GM12878 (cell line): ENCODE results near the gene HDAC9. TPM values are rescaled to one million over a fixed set of nuclear protein-coding genes. Genes with fewer than 3 reads are reported as not detected.

Source experiments
- ATAC-seq: fragments of 200-7000 bp; cut with Tn5 transposase; 3 replicates; pipeline ENCODE4 v1.9.1; 2020; ENCODE audit warnings: mild to moderate bottlenecking, moderate library complexity
- BruUV-seq: library from RNA; stranded (reverse); fragments of 400-500 nt; replicated peaks from 2 replicates; lab custom pipeline; 2021; lab: Mats Ljungman, UMichigan
- CTCF ChIA-PET: fragments of 300-600 bp; sonication (Branson Sonifier 250); formaldehyde crosslinking; extraction: SDS; loops from one replicate; lab custom pipeline; 2021; ENCODE audit warnings: inconsistent platforms; lab: Yijun Ruan, JAX
- POLR2A ChIA-PET: fragments of 350-600 bp; formaldehyde crosslinking; extraction: SDS; loops from one replicate; lab custom pipeline; 2021; ENCODE audit warnings: inconsistent platforms; lab: Charles Lee
- RAD21 ChIA-PET: fragments of 300-600 bp; sonication (Branson Sonifier 250); formaldehyde crosslinking; loops from one replicate; lab custom pipeline; 2023; ENCODE audit warnings: antibody characterized with exemption; ENCODE audit not compliant: unreplicated experiment; lab: Charles Lee
- SMC1A ChIA-PET: fragments of 300-600 bp; sonication (Branson Sonifier 250); formaldehyde crosslinking; loops from one replicate; lab custom pipeline; 2023; ENCODE audit not compliant: unreplicated experiment, uncharacterized antibody; lab: Charles Lee
- DNase-seq: peaks from one replicate; pipeline ENCODE4 v3.0.0-alpha.2; 2011; ENCODE audit warnings: low read depth, low spot score
- FAIRE-seq: peaks from 3 replicates; lab custom pipeline; 2011; peaks lifted over from hg19 to GRCh38; lab: Jason Lieb, UNC
- H2AFZ ChIP-seq: 2 replicates; pipeline ENCODE4 v1.6.0; 2011; ENCODE audit warnings: low read depth, low read length, control low read depth; ENCODE audit not compliant: control insufficient read depth
- H3K27ac ChIP-seq: 2 replicates; pipeline ENCODE4 v1.5.1; 2011; ENCODE audit warnings: control low read depth; ENCODE audit not compliant: control insufficient read depth, insufficient read depth
- H3K27me3 ChIP-seq, 2 experiments: replicated peaks in 1 of 2; 2 replicates each; pipeline versions ENCODE4 v1.6.0 to v1.6.1; 2011; ENCODE audit warnings: low read length in 1 of 2; ENCODE audit not compliant: control insufficient read depth in 2 of 2, insufficient read depth in 2 of 2
- H3K36me3 ChIP-seq, 2 experiments: 2 replicates each; pipeline ENCODE4 v1.5.1; 2011; ENCODE audit warnings: low read length in 1 of 2; ENCODE audit not compliant: control insufficient read depth in 2 of 2, insufficient read depth in 2 of 2
- H3K4me1 ChIP-seq: 2 replicates; pipeline ENCODE4 v1.6.1; 2011; ENCODE audit warnings: mild to moderate bottlenecking, low read length, moderate library complexity, mixed read lengths; ENCODE audit not compliant: control insufficient read depth, insufficient read depth
- H3K4me2 ChIP-seq: 2 replicates; pipeline ENCODE4 v1.6.0; 2011; ENCODE audit warnings: control low read depth; ENCODE audit not compliant: control insufficient read depth, insufficient read depth
- H3K4me3 ChIP-seq: fragments of 200-600 bp; sonication (generic); 2 replicates; pipeline ENCODE4 v1.5.1; 2016
- H3K79me2 ChIP-seq: 2 replicates; pipeline ENCODE4 v1.6.0; 2011; ENCODE audit warnings: low read length; ENCODE audit not compliant: control insufficient read depth, insufficient read depth
- H3K9ac ChIP-seq: 2 replicates; pipeline ENCODE4 v1.8.0; 2011; ENCODE audit warnings: low read length, control low read depth, mixed read lengths; ENCODE audit not compliant: control insufficient read depth, insufficient read depth
- H3K9me3 ChIP-seq: replicated peaks from 3 replicates; pipeline ENCODE4 v1.5.1; 2011; ENCODE audit warnings: mild to moderate bottlenecking, low read length; ENCODE audit not compliant: control insufficient read depth, insufficient read depth
- H4K20me1 ChIP-seq: 2 replicates; pipeline ENCODE4 v1.6.0; 2011; ENCODE audit not compliant: control insufficient read depth, insufficient read depth
- ATF2 ChIP-seq: IDR thresholded peaks from 2 replicates; pipeline ENCODE4 v1.6.1; 2012; ENCODE audit warnings: low read length, inconsistent platforms
- BMI1 ChIP-seq: fragments of 450-650 bp; IDR thresholded peaks from 2 replicates; pipeline ENCODE4 v1.6.1; 2016; ENCODE audit warnings: mild to moderate bottlenecking, moderate library complexity, borderline replicate concordance
- E2F8 ChIP-seq: fragments of 450-650 bp; IDR thresholded peaks from 2 replicates; pipeline ENCODE4 v1.6.1; 2018; ENCODE audit warnings: mild to moderate bottlenecking, low read depth, moderate library complexity; ENCODE audit not compliant: partially characterized antibody
- HDAC6 ChIP-seq: fragments of 200-600 bp; sonication (generic); IDR thresholded peaks from one replicate; pipeline ENCODE4 v1.8.0; 2017; ENCODE audit warnings: antibody characterized with exemption; ENCODE audit not compliant: unreplicated experiment
- IKZF2 ChIP-seq, 2 experiments: fragments of 450-650 bp; IDR thresholded peaks; 2 replicates each; pipeline ENCODE4 v1.6.1; 2017; ENCODE audit warnings: mild to moderate bottlenecking in 2 of 2, moderate library complexity in 2 of 2
- KAT2A ChIP-seq: conservative IDR thresholded peaks from 2 replicates; pipeline ENCODE4 v1.6.1; 2011; ENCODE audit warnings: low read depth, low read length; ENCODE audit not compliant: control insufficient read depth
- KDM1A ChIP-seq: fragments of 200-600 bp; sonication (generic); IDR thresholded peaks from 2 replicates; pipeline ENCODE4 v1.6.1; 2016; ENCODE audit warnings: borderline replicate concordance
- MTA2 ChIP-seq: fragments of 450-650 bp; IDR thresholded peaks from 2 replicates; pipeline ENCODE4 v1.6.1; 2016; ENCODE audit warnings: low read depth, mild to moderate bottlenecking, moderate library complexity
- NR2F1 ChIP-seq: fragments of 450-650 bp; conservative IDR thresholded peaks from 2 replicates; pipeline ENCODE4 v1.6.1; 2017; ENCODE audit warnings: mild to moderate bottlenecking
- NRF1 ChIP-seq: conservative IDR thresholded peaks from 2 replicates; pipeline ENCODE4 v1.6.1; 2011; ENCODE audit warnings: mild to moderate bottlenecking, low read depth, low read length, improper control_type of control experiment
- PML ChIP-seq: IDR thresholded peaks from 2 replicates; pipeline ENCODE4 v1.6.1; 2012; ENCODE audit warnings: low read length, inconsistent platforms
- POLR2AphosphoS5 ChIP-seq: IDR thresholded peaks from 2 replicates; pipeline ENCODE4 v1.6.1; 2011; ENCODE audit warnings: mild to moderate bottlenecking, low read length, inconsistent platforms
- POU2F2 ChIP-seq: IDR thresholded peaks from 3 replicates; pipeline ENCODE4 v1.6.1; 2011; ENCODE audit warnings: low read depth, mild to moderate bottlenecking, low read length, borderline replicate concordance
- RCOR1 ChIP-seq: conservative IDR thresholded peaks from 2 replicates; pipeline ENCODE4 v1.6.1; 2012; ENCODE audit warnings: low read depth, low read length, improper control_type of control experiment
- RUNX3 ChIP-seq: IDR thresholded peaks from 2 replicates; pipeline ENCODE4 v1.6.1; 2012; ENCODE audit warnings: low read length, inconsistent platforms
- STAT3 ChIP-seq: IDR thresholded peaks from 2 replicates; pipeline ENCODE4 v1.6.1; 2011; ENCODE audit warnings: low read depth, low read length, improper control_type of control experiment
- ZBED1 ChIP-seq: IDR thresholded peaks from 2 replicates; pipeline ENCODE4 v1.6.1; 2016; ENCODE audit warnings: borderline replicate concordance
- ZNF622 ChIP-seq: fragments of 450-650 bp; IDR thresholded peaks from 2 replicates; pipeline ENCODE4 v1.6.1; 2017; ENCODE audit warnings: mild to moderate bottlenecking, inconsistent platforms
- WGBS: methylation state at CpG from one replicate; pipeline ENCODE4 v1.1.6; 2016; ENCODE audit warnings: low lambda C conversion rate; ENCODE audit not compliant: insufficient replicate concordance, insufficient coverage; ENCODE audit errors: missing lambda C conversion rate; 5-methylcytosine and 5-hydroxymethylcytosine counted together
- in situ Hi-C: fragments of 300-500 bp; cut with MboI; formaldehyde crosslinking; loops from 9 replicates; pipeline ENCODE4 v1.14.3; 2018; ENCODE audit warnings: mixed read lengths
- intact Hi-C: fragments of 100-400 bp; cut with micrococcal nuclease; formaldehyde crosslinking; loops from one replicate; pipeline ENCODE4 v1.14.2; 2022; ENCODE audit not compliant: unreplicated experiment
- polyA plus RNA-seq, 11 experiments: library from polyadenylated mRNA; depleted of rRNA in 4 of 11; unstranded in 6 of 11; stranded (reverse) in 5 of 11; fragments of >200 nt; fragmentation: Nextera tagmentation in 4 of 11; fragmentation: Illumina TruSeq in 1 of 11; extraction: Ambion mirVana in 4 of 11; extraction: Trizol in 1 of 11; gene quantifications; 1 replicate in 1 of 11; 2 replicates in 10 of 11; pipeline versions ENCODE4 v1.2.1 to v1.2.3, GENCODE V29; 2011 to 2016; ENCODE audit warnings: inconsistent platforms in 2 of 11, missing spikeins in 2 of 11, low read depth in 1 of 11
- total RNA-seq, 4 experiments: library from RNA; depleted of rRNA in 3 of 4; stranded (reverse); fragments of >200 nt in 3 of 4; fragmentation: Illumina TruSeq in 1 of 4; extraction: Trizol in 1 of 4; gene quantifications; 2 replicates each; pipeline versions ENCODE4 v1.2.1 to v1.2.3, GENCODE V29; 2013 to 2021

HDAC9 gene
- total and polyA plus RNA-seq, 10 of the 15 experiments (the other 5 are each of a cell fraction or from before 2014, with no cell fraction given) = 0.73 to 12.8 (median 0.92) TPM

DNA sequence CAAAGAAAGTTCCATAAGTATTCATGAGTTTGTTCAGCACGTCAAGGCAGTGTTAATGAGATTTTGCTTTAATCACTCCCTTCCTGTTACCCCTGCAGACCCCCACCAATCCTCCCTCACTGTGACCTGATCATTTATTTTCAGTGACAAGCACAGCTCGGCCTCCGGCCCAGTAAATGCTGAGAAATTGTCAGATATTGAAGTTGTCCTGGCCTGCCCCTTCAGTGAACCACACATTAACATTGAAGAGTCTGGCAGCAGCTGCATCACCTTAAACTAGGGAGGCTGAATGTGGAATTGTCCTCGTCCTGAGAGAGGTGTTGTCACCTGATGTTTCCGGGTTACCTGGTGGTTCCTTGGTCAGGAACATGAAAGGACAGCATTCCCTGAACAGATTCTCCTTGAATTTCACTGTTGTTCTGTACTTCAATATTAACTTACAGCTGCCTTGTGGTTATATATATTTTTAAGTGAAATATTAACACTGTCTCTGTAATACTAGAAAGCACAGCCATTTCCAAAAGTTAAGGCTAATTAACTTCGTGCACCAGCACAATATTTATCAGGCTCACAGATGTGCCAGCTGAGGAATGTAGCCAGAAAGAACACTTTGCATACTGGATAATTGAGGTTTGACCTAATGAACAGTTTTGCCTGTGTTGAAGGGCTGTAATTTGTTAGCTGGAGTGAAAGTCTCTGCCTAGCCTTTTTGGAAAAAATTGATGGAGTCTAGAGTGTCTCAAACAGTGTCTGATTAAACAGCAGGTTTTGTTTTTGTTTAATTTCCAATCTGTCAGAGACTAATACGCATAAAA, 265.3 kb downstream of the HDAC9 start:
- Histone ChIP-seq H3K27ac (no peak overlapping the region), H2AFZ (no peak overlapping the region), H3K36me3 (no peaks in the 10 kb centered on the region), H3K4me3 (no peak overlapping the region), H3K4me2 (no peak overlapping the region), H3K4me1 (no peaks in the 10 kb centered on the region), H3K9ac (no peak overlapping the region), H3K27me3 (no peaks in the 10 kb centered on the region), H3K9me3 (no peaks in the 10 kb centered on the region), H4K20me1 (no peaks in the 10 kb centered on the region), H3K79me2 (no peaks in the 10 kb centered on the region)
- POLR2A ChIA-PET = no interaction called here
- DNase-seq (no peak), FAIRE-seq (no peak), ATAC-seq (no peak)
- in situ Hi-C loops (no loop called here), intact Hi-C loops (no loop called here)
- SMC1A ChIA-PET = interaction anchor here (0.6 to 1.3 kb wide), 3 partner anchors 10 to 1648 kb away, joined by 3 to 6 read pairs (median 3); no protein-coding TSS in a partner anchor
- no peak for TF ChIP-seq HDAC6
- TF ChIP-seq MTA2 = no peak
- no peak for TF ChIP-seq ATF2
- no peak for TF ChIP-seq POU2F2
- TF ChIP-seq NR2F1 = no peak
- no peak for TF ChIP-seq KDM1A
- TF ChIP-seq PML = no peak
- TF ChIP-seq RUNX3 = no peak
- TF ChIP-seq E2F8 = no peak
- TF ChIP-seq RCOR1 = no peak
- TF ChIP-seq KAT2A = no peak
- TF ChIP-seq IKZF2 (IDR thresholded peaks at IDR 0.05) = no peak
- TF ChIP-seq NRF1 = no peak
- no peak for TF ChIP-seq ZBED1
- no peak for TF ChIP-seq STAT3
- no peak for TF ChIP-seq POLR2AphosphoS5
- no peak for TF ChIP-seq ZNF622
- no peak for TF ChIP-seq BMI1
- CTCF ChIA-PET = interaction anchor here (0.6 kb wide), 1 partner anchor 164 kb away, joined by 4 read pairs; no protein-coding TSS in a partner anchor
- RAD21 ChIA-PET = no interaction called here
- 21% methylated on average over 7 of the region's 7 CpGs for WGBS
- BruUV-seq = no TSS peak
